Measurements from ENCODE around the gene TSKS.

DNA sequence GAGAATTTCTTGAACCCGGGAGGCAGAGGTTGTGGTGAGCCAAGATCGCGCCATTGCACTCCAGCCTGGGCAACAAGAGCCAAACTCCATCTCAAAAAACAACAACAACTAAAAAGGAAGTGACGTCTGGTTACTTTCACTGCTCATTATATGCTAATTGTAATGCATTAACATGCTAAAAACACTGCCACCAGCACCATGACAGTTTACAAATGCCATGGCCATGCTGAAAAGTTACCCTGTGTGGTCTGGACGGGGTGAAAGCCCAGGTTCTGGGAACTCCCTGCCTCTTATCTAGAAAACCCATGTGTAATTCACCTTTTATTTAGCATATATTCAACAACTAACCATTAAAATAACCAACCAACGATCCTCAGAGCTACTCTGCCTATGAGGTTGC is 44.1 kb downstream of the TSKS start:
- TF ChIP-seq, protein P1, sequence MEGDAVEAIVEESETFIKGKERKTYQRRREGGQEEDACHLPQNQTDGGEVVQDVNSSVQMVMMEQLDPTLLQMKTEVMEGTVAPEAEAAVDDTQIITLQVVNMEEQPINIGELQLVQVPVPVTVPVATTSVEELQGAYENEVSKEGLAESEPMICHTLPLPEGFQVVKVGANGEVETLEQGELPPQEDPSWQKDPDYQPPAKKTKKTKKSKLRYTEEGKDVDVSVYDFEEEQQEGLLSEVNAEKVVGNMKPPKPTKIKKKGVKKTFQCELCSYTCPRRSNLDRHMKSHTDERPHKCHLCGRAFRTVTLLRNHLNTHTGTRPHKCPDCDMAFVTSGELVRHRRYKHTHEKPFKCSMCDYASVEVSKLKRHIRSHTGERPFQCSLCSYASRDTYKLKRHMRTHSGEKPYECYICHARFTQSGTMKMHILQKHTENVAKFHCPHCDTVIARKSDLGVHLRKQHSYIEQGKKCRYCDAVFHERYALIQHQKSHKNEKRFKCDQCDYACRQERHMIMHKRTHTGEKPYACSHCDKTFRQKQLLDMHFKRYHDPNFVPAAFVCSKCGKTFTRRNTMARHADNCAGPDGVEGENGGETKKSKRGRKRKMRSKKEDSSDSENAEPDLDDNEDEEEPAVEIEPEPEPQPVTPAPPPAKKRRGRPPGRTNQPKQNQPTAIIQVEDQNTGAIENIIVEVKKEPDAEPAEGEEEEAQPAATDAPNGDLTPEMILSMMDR (IDR thresholded peaks at IDR 0.05 in 2 of 3, conservative IDR thresholded peaks at IDR 0.05 in 1 of 3; ENCODE audit: borderline replicate concordance in 1 of 3, insufficient read depth in 1 of 3, low read depth in 2 of 3, low read length in 2 of 3): no peak
- TF ChIP-seq TCF7L2 (IDR thresholded peaks at IDR 0.05; ENCODE audit: borderline replicate concordance, extremely low read depth, insufficient read depth, insufficient read length) (no peak), RAD21 (IDR thresholded peaks at IDR 0.05; ENCODE audit: low read depth) (no peak), MAX (IDR thresholded peaks at IDR 0.05) (no peak), POLR2A (IDR thresholded peaks at IDR 0.05; ENCODE audit: borderline replicate concordance, extremely low read depth, insufficient read depth, insufficient read length) (no peak), CEBPB (IDR thresholded peaks at IDR 0.05; ENCODE audit: low read depth) (no peak), EZH2phosphoT487 (IDR thresholded peaks at IDR 0.05; ENCODE audit: borderline replicate concordance) (no peak), FOSL1 (IDR thresholded peaks at IDR 0.05; ENCODE audit: low read depth) (no peak), CBX3 (IDR thresholded peaks at IDR 0.05; ENCODE audit: low read depth) (no peak)
